WI38 (cell line): Measurements from ENCODE around the gene CASKIN1.

Experiments used
- H3K4me3 ChIP-seq: 2 replicates; pipeline ENCODE4 v1.5.1; 2011; ENCODE audit warnings: low read depth, mild to moderate bottlenecking, control low read depth, low read length
- TF ChIP-seq, protein P1 (sequence below): IDR thresholded peaks from 2 replicates; pipeline ENCODE4 v1.5.1; 2012; ENCODE audit warnings: low read depth, mild to moderate bottlenecking, control low read depth, low read length

Gene CASKIN1

DNA sequence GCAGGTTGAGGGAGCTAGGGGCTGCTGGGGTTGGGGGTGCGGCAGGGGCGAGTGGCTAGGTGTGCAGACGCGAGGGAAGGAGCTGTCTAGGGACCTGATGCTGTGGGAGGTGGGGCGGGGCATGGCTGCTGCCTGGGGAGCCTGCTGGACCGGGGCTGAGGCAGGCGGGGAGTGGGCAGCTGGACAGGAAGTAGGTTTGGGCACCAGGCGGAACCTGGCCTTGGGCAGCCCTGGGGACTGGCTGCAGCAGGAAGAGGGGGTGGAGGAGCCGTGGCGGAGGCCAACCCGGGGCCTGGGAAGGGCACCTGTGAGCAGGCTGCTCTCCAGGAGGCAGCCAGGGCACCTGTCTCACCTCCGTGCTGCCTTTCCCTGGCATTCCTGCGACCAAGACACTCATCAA lies 34.0 kb upstream of the CASKIN1 start:
- TF ChIP-seq, protein P1, sequence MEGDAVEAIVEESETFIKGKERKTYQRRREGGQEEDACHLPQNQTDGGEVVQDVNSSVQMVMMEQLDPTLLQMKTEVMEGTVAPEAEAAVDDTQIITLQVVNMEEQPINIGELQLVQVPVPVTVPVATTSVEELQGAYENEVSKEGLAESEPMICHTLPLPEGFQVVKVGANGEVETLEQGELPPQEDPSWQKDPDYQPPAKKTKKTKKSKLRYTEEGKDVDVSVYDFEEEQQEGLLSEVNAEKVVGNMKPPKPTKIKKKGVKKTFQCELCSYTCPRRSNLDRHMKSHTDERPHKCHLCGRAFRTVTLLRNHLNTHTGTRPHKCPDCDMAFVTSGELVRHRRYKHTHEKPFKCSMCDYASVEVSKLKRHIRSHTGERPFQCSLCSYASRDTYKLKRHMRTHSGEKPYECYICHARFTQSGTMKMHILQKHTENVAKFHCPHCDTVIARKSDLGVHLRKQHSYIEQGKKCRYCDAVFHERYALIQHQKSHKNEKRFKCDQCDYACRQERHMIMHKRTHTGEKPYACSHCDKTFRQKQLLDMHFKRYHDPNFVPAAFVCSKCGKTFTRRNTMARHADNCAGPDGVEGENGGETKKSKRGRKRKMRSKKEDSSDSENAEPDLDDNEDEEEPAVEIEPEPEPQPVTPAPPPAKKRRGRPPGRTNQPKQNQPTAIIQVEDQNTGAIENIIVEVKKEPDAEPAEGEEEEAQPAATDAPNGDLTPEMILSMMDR, result no peak
- no peak overlapping the region for H3K4me3 ChIP-seq

DNA sequence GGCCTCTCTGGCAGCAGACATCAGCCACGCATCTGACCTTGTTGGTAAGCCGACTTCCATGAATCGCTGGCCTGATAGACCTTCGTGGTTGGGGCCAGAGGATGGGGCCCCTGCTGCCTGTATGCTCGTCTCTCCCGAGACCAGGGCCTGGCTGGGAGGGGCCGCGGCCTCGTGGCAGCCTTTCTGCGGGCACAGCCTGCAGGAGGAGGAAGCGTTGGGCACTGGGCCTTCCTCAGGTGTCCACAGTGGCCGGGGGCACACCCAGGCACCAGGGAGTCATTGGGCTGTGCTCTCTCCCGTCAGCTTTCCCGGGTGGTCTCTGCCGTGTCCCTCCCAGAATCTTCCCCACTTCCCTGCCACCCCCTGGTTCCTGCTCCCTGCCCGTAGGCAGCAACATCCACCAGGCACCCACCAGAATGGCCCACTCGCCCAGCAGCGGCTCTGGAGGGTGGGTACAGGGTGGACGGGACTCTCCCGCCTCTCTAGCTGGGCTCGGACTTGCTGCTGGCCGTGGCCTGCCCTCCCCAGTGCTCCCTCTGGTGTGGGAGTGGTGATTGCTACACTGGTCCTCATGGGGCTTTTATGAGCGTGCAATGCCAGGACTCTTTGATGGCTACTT lies 33.3 kb upstream of the CASKIN1 start:
- TF ChIP-seq, protein P1, result no peak
- no peak overlapping the region for H3K4me3 ChIP-seq

DNA sequence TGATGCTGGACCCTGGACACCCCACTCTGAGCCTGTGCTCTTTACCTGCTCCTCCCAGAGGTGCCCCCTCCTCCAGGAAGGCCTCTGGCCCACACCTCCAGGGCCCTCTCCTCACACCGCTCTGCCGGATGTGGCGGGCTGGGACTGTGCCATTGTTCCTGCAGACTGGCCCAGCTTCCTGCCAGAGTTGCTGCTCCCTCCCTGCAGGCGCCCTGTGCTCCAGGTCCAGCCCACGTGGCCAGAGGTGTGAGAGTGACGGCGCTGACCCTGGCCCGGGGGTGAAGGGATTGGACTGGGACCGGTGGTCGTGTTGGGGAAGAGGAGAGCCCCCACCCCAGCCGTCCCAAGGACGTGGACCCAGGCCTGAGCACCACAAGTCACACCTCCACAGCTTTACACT lies 32.7 kb upstream of the CASKIN1 start:
- no peak overlapping the region for H3K4me3 ChIP-seq
- TF ChIP-seq, protein P1, result no peak

DNA sequence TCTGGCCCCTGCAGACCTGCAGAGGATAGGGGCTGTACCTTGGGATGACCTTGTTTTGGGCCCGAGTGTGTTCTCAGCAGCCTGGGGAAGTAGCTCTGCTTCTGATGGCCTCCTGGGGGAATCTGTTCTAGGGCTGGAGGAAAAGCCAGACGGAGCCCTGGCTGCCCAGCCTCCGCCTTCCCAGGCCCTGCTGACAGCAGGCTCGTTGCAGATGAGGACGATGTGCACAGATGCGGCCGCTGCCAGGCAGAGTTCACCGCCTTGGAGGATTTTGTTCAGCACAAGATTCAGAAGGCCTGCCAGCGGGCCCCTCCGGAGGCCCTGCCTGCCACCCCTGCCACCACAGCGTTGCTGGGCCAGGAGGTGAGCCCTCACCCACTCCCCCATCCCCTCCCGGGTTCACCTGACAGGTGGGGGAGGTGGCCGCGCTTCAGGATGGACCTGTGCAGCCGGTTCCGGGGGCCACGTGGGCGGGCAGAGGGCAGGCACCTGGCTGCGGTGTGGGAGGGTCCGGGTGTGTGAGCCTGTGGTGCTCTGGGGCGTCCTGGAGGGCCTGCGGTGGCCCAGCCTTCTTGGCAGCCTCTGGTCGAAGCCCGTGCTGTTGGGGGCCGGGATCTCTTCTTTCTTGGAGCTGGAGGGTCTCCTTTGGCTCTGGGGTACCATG lies 31.9 kb upstream of the CASKIN1 start:
- TF ChIP-seq, protein P1, result no peak
- H3K4me3 ChIP-seq, result no peak overlapping the region

DNA sequence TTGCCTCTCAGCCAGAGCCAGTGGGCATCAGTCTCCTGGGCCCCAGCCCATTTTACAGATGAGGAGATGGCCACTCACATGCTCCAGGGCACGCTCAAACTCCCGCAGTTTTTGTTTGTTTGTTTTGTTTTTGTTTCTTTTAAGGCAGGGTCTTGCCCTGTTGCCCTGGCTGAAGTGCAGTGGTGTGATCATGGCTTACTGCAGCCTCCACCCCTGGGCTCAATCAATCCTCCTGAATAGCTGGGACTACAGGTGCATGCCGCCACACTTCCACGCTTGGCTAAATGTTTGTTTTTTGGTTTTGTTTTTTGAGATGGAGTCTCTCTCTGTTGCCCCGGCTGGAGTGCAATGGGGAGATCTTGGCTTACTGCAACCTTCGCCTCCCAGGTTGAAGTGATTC lies 30.5 kb upstream of the CASKIN1 start:
- H3K4me3 ChIP-seq, result no peak overlapping the region
- TF ChIP-seq, protein P1, result no peak

DNA sequence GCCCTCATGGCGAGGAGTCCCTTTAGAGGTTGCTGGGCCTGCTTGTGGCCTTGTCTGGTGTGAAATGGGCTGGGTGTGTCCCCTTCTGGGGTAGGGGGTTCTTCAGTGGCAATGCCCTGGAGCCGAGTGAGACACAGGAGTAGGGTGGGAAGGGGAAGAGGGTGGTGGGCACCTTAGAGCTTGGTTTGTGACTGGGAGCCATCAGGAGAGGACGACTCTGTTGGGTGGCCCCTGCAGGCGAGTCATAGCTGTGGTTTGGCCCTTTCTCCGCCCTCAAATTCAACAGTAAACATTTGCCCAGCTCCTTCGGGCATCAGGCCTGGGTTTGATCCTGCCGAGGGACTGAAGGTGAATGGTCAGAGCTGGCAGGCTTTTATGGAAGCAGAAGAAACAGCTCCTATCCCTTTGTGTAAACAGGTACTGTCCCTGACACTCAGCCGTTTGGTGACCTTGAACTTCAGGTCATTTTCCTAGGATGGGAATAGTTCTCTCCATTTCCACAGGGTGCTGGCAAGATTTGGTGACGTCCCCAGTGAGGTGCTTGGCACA lies 29.9 kb upstream of the CASKIN1 start:
- TF ChIP-seq, protein P1, result no peak
- H3K4me3 ChIP-seq, result no peak overlapping the region

DNA sequence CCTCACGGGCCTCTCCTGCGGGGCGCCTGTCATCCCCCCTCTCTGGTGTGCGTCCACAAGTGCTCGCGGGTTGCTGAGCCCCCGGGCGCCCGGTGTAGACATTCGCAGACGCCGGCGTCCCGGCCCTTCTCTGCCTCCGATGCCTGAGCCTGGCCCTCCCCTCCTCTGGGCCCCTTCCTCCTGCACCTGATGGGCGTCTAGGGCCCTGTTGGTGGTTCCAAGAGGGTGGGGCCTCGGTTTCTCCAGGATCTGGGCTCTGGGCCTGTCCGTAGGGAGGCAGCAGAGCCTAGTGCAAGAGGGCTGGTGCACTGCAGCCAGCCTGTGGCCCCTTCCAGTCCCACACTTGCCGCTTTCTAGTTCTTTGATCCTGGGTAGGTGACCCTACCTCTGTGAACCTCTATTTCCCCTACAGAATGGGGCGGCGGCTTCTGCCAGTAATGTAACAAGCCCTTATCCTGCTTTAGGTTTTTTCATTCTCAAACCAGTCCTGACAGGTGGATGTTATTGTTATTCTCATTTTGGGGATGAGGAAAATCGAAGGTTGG lies 27.6 kb upstream of the CASKIN1 start:
- peak overlapping the region; percentile 91 for H3K4me3 ChIP-seq
- TF ChIP-seq, protein P1, result no peak
